Esophagus squamous epithelium (tissue), 5 donors: ENCODE results near the gene ITFG1. TPM values are rescaled to one million over a fixed set of nuclear protein-coding genes. Genes with fewer than 3 reads are reported as not detected.
A peak's percentile ranks its signal among the peaks of the same experiment; 100 is the strongest.

ENCODE experiments used
- DNase-seq: peaks from one replicate; lab custom pipeline; 2025; lab: John Stamatoyannopoulos, UW
- H3K27ac ChIP-seq, 4 donors: fragments of 200-600 bp; sonication (generic); one replicate each; pipeline ENCODE4 v1.5.1; 2016 to 2019; ENCODE audit warnings: mild to moderate bottlenecking in 1 of 4
- H3K27me3 ChIP-seq, 4 donors: fragments of 200-600 bp; sonication (generic); 1 replicate in 3 of 4; 2 replicates in 1 of 4; pipeline versions ENCODE4 v1.5.1 to v1.6.0; 2017 to 2021; ENCODE audit warnings: antibody characterized with exemption in 1 of 4
- H3K36me3 ChIP-seq, 3 donors: fragments of 200-600 bp; sonication (generic); one replicate each; pipeline ENCODE4 v1.5.1; 2016 to 2019
- H3K4me1 ChIP-seq, 3 donors: fragments of 200-600 bp; sonication (generic); one replicate each; pipeline ENCODE4 v1.5.1; 2017 to 2019
- H3K4me3 ChIP-seq, 4 donors: fragments of 200-600 bp; sonication (generic); 1 replicate in 3 of 4; 2 replicates in 1 of 4; pipeline ENCODE4 v1.5.1; 2016 to 2019; ENCODE audit warnings: mild to moderate bottlenecking in 2 of 4, moderate library complexity in 1 of 4
- H3K9me3 ChIP-seq, 3 donors: fragments of 200-600 bp; sonication (generic); one replicate each; pipeline ENCODE4 v1.5.1; 2016 to 2019
- CTCF ChIP-seq, 6 experiments: fragments of 450-650 bp in 4 of 6; fragments of 200-600 bp in 2 of 6; sonication (generic) in 2 of 6; IDR thresholded peaks; one replicate each; pipeline ENCODE4 v1.5.1; 2016 to 2019; ENCODE audit warnings: antibody characterized with exemption in 6 of 6, mild to moderate bottlenecking in 4 of 6, moderate library complexity in 4 of 6
- POLR2A ChIP-seq, 4 donors: fragments of 450-650 bp; IDR thresholded peaks; one replicate each; pipeline ENCODE4 v1.6.1; 2017; ENCODE audit warnings: antibody characterized with exemption in 4 of 4, mild to moderate bottlenecking in 4 of 4, moderate library complexity in 3 of 4
- WGBS, 2 donors: methylation state at CpG; one replicate each; pipeline ENCODE4 v1.1.5; 2018; 5-methylcytosine and 5-hydroxymethylcytosine counted together
- intact Hi-C: fragments of 100-400 bp; cut with DNase I; formaldehyde crosslinking; loops from one replicate; pipeline ENCODE4 v1.15.0; 2022
- total RNA-seq, 4 donors: library from RNA; depleted of rRNA; stranded (reverse); fragments of >200 nt; gene quantifications; one replicate each; pipeline ENCODE4 v1.1.0, GENCODE V29; 2016
- donor health status: DM: yes; HTN: yes; CAD: no.

ITFG1 gene
- total RNA-seq, 4 donors from 2014 or later: 16.1 to 31.9 (median 26.4) TPM

GRCh38 chr16:47143677-47144558, 316.9 kb downstream of the ITFG1 start, which contains the start of gene NETO2:
Gene NETO2, minus strand, starts transcription at chr16:47143945. Its CDS starts 333 bp downstream, at chr16:47143612.
- TF ChIP-seq CTCF (IDR thresholded peaks at IDR 0.05): peak in 5 of 6 experiments; percentile 16 to 39 (median 25)
- TF ChIP-seq POLR2A (IDR thresholded peaks at IDR 0.05): peak in 1 of 4 donors; percentile 56
- Histone ChIP-seq H3K27me3 (peaks cover 0 to 48% (median 0%) of the 10 kb centered on the region in 4 donors), H3K4me3 (peak within 1 kb of the TSS; percentile 55 to 71 (median 58)), H3K27ac (peak within 1 kb of the TSS in 3 of 4 donors; percentile 74 to 81 (median 78)), H3K9me3 (no peaks in the 10 kb centered on the region), H3K36me3 (no peaks in the 10 kb centered on the region), H3K4me1 (peaks cover 8 to 48% (median 21%) of the 10 kb centered on the region in 3 donors)
- DNase-seq: no peak
- intact Hi-C loops: loop anchor here (5.0 kb wide), 1 partner anchor 1018 kb away; no protein-coding TSS in a partner anchor
- 0% methylated on average over 2 of the region's 130 CpGs; no CpG with 5 or more reads in 1 of the 2 donors for WGBS, 2 donors

GRCh38 chr16:47142821-47143676, 317.8 kb downstream of the ITFG1 start:
- no peak for TF ChIP-seq POLR2A (IDR thresholded peaks at IDR 0.05)
- peak; percentile 12 to 87 (median 55) for TF ChIP-seq CTCF (IDR thresholded peaks at IDR 0.05)
- no peak for DNase-seq
- peak overlapping the region in 3 of 4 donors; percentile 74 to 81 (median 78) for H3K27ac ChIP-seq
- H3K36me3 ChIP-seq: no peaks in the 10 kb centered on the region
- H3K4me3 ChIP-seq: peak overlapping the region; percentile 55 to 71 (median 58)
- peaks cover 0 to 48% (median 0%) of the 10 kb centered on the region in 4 donors for H3K27me3 ChIP-seq
- no peaks in the 10 kb centered on the region for H3K9me3 ChIP-seq
- WGBS, 2 donors: 0% methylated on average over 1 of the region's 111 CpGs; no CpG with 5 or more reads in 1 of the 2 donors
- intact Hi-C loops: loop anchor here (5.0 kb wide), 1 partner anchor 1019 kb away; no protein-coding TSS in a partner anchor
- peaks cover 8 to 48% (median 21%) of the 10 kb centered on the region in 3 donors for H3K4me1 ChIP-seq

GRCh38 chr16:47142486-47142820, 318.4 kb downstream of the ITFG1 start:
- Histone ChIP-seq H3K4me3 (peak overlapping the region; percentile 55 to 71 (median 58)), H3K36me3 (no peaks in the 10 kb centered on the region), H3K27ac (peak overlapping the region in 3 of 4 donors; percentile 74 to 81 (median 78)), H3K4me1 (peaks cover 8 to 48% (median 21%) of the 10 kb centered on the region in 3 donors), H3K27me3 (peaks cover 0 to 48% (median 0%) of the 10 kb centered on the region in 4 donors), H3K9me3 (no peaks in the 10 kb centered on the region)
- DNase-seq: no peak
- 0 to 1% methylated on average over 8 of the region's 8 CpGs for WGBS, 2 donors
- TF ChIP-seq POLR2A (IDR thresholded peaks at IDR 0.05) (no peak), CTCF (IDR thresholded peaks at IDR 0.05) (no peak)
- intact Hi-C loops: loop anchor here (5.0 kb wide), 1 partner anchor 1020 kb away; no protein-coding TSS in a partner anchor

GRCh38 chr16:47141773-47142485, 318.9 kb downstream of the ITFG1 start:
- no peaks in the 10 kb centered on the region for H3K9me3 ChIP-seq
- peaks cover 0 to 48% (median 0%) of the 10 kb centered on the region in 4 donors for H3K27me3 ChIP-seq
- H3K4me1 ChIP-seq: peaks cover 8 to 48% (median 21%) of the 10 kb centered on the region in 3 donors
- 2% methylated on average over 24 to 26 of the region's 26 CpGs for WGBS, 2 donors
- TF ChIP-seq CTCF (IDR thresholded peaks at IDR 0.05) (peak; percentile 55 to 89 (median 81)), POLR2A (IDR thresholded peaks at IDR 0.05) (peak in 1 of 4 donors; percentile 33)
- H3K27ac ChIP-seq: no peak overlapping the region
- DNase-seq: peak; percentile 25
- intact Hi-C loops: loop anchor here (5.0 kb wide), 1 partner anchor 1020 kb away; no protein-coding TSS in a partner anchor
- H3K4me3 ChIP-seq: peak overlapping the region; percentile 55 to 71 (median 58)
- H3K36me3 ChIP-seq: no peaks in the 10 kb centered on the region
